Measurements from ENCODE around the gene MRPL36. TPM values are rescaled to one million over a fixed set of nuclear protein-coding genes. Genes with fewer than 3 reads are reported as not detected.

Gene MRPL36
- total and polyA plus RNA-seq, 12 donors: 43.4 to 126 (median 49.8) TPM

- H3K27ac ChIP-seq: no peak overlapping the region
- no peak for DNase-seq
- 88 to 89% methylated on average over 11 of the region's 11 CpGs for WGBS, 2 donors
Measured at GRCh38 chr5:1831257-1831656, 31.6 kb upstream of the MRPL36 start.

GRCh38 chr5:1830571-1831228 is 31.1 kb upstream of the MRPL36 start:
- Histone ChIP-seq H3K4me3 (no peak overlapping the region), H3K4me1 (no peaks in the 10 kb centered on the region), H3K27ac (no peak overlapping the region), H3K9me3 (no peaks in the 10 kb centered on the region), H3K27me3 (peaks cover 0 to 3% (median 0%) of the 10 kb centered on the region in 7 donors), H3K36me3 (peaks cover 0 to 24% (median 0%) of the 10 kb centered on the region in 9 donors)
- ATAC-seq (no peak), DNase-seq (no peak)
- intact Hi-C loops (cut with DNase I): no loop called here
- no peak for TF ChIP-seq CTCF (IDR thresholded peaks at IDR 0.05)
- WGBS, 2 donors: 76 to 80% methylated on average over 17 of the region's 17 CpGs

More at GRCh38 chr5:1831257-1831656, 31.6 kb upstream of the MRPL36 start:
- intact Hi-C loops (cut with DNase I): no loop called here
- Histone ChIP-seq H3K4me3 (no peak overlapping the region), H3K36me3 (peaks cover 0 to 19% (median 0%) of the 10 kb centered on the region in 9 donors), H3K27me3 (peaks cover 0 to 3% (median 0%) of the 10 kb centered on the region in 7 donors), H3K9me3 (no peaks in the 10 kb centered on the region), H3K4me1 (peaks cover 0 to 2% (median 0%) of the 10 kb centered on the region in 9 donors)
- ATAC-seq: no peak
- no peak for TF ChIP-seq CTCF (IDR thresholded peaks at IDR 0.05)

GRCh38 chr5:1827886-1828397 is 28.3 kb upstream of the MRPL36 start:
- Histone ChIP-seq H3K9me3 (no peaks in the 10 kb centered on the region), H3K4me1 (no peaks in the 10 kb centered on the region), H3K27ac (no peak overlapping the region), H3K4me3 (no peak overlapping the region), H3K36me3 (peaks cover 0 to 52% (median 0%) of the 10 kb centered on the region in 9 donors), H3K27me3 (no peaks in the 10 kb centered on the region)
- 45 to 52% methylated on average over 34 to 39 of the region's 39 CpGs for WGBS, 2 donors
- no peak for DNase-seq
- TF ChIP-seq CTCF (IDR thresholded peaks at IDR 0.05): no peak
- intact Hi-C loops (cut with DNase I): no loop called here
- peak in 1 of 8 donors; percentile 39 for ATAC-seq

GRCh38 chr5:1827025-1827885 is 27.6 kb upstream of the MRPL36 start:
- Histone ChIP-seq H3K9me3 (no peaks in the 10 kb centered on the region), H3K4me3 (no peak overlapping the region), H3K36me3 (peaks cover 0 to 59% (median 0%) of the 10 kb centered on the region in 9 donors), H3K27me3 (no peaks in the 10 kb centered on the region), H3K27ac (no peak overlapping the region), H3K4me1 (no peaks in the 10 kb centered on the region)
- 88 to 89% methylated on average over 26 of the region's 26 CpGs for WGBS, 2 donors
- intact Hi-C loops (cut with DNase I): no loop called here
- TF ChIP-seq CTCF (IDR thresholded peaks at IDR 0.05): no peak
- ATAC-seq: no peak
- DNase-seq: no peak

Data from heart right ventricle (tissue), 16 donors.